ENCODE results near the gene TSPAN2. TPM values are rescaled to one million over a fixed set of nuclear protein-coding genes. Genes with fewer than 3 reads are reported as not detected.

Gene TSPAN2
- total and polyA plus RNA-seq, 4 donors = 26.2 to 83.0 (median 39.5) TPM

- H3K36me3 ChIP-seq (ENCODE audit: control insufficient read depth in 1 of 2, insufficient read depth in 2 of 2, low read length in 1 of 2) = no peaks in the 10 kb centered on the region
- H3K9me3 ChIP-seq (ENCODE audit: control insufficient read depth, low read length) = no peaks in the 10 kb centered on the region
- 24 to 28% methylated on average over 6 of the region's 6 CpGs for WGBS, 2 donors
- peak overlapping the region; percentile 98 to 100 for H3K27ac ChIP-seq (ENCODE audit: low read depth in 1 of 2, low read length in 2 of 2)
- intact Hi-C loops (cut with DNase I) = loop anchor here in 1 of 2 donors (2.0 kb wide), 1 partner anchor 51 kb away; no protein-coding TSS in a partner anchor
- no peak overlapping the region for H3K4me3 ChIP-seq (ENCODE audit: low read length in 2 of 2)
- DNase-seq (peak in 1 of 2 donors; percentile 74), ATAC-seq (ENCODE audit: low FRiP score) (no peak)
- no peaks in the 10 kb centered on the region for H3K27me3 ChIP-seq (ENCODE audit: control insufficient read depth in 1 of 2, insufficient read depth in 2 of 2, low read length in 1 of 2)
- H3K4me1 ChIP-seq (ENCODE audit: control insufficient read depth in 1 of 2, insufficient read depth in 2 of 2, low read length in 2 of 2) = peaks cover 9 to 16% of the 10 kb centered on the region in 2 donors
Observed at GRCh38 chr1:115134231-115134630, 44.9 kb upstream of the TSPAN2 start.

DNA sequence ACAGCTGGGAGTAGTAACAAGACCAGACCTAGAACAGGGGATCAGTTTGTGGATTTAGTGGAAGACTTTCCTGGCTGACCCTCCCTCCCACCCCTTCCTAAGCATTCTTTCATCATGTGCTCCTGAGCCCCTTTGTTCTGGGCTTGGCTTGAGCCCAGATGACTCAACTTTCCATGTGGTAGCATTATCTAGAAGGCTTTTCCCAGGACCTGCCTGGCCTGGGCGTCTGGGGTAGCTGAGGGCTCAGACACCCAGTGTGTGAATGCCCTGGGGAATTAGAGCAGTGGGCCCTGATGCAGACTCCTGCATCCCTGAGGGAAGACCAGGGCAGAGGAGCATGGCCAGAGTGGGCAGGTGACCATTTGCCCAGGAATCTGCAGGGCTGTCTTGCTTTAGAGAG is 44.1 kb upstream of the TSPAN2 start:
- H3K27ac ChIP-seq (ENCODE audit: low read depth in 1 of 2, low read length in 2 of 2) = peak overlapping the region; percentile 85 to 98
- intact Hi-C loops (cut with DNase I) = no loop called here
- no peaks in the 10 kb centered on the region for H3K27me3 ChIP-seq (ENCODE audit: control insufficient read depth in 1 of 2, insufficient read depth in 2 of 2, low read length in 1 of 2)
- H3K4me3 ChIP-seq (ENCODE audit: low read length in 2 of 2) = no peak overlapping the region
- no peaks in the 10 kb centered on the region for H3K36me3 ChIP-seq (ENCODE audit: control insufficient read depth in 1 of 2, insufficient read depth in 2 of 2, low read length in 1 of 2)
- H3K9me3 ChIP-seq (ENCODE audit: control insufficient read depth, low read length) = no peaks in the 10 kb centered on the region
- ATAC-seq (ENCODE audit: low FRiP score) (no peak), DNase-seq (peak in 1 of 2 donors; percentile 74)
- 0 to 7% methylated on average over 1 of the region's 1 CpG for WGBS, 2 donors
- peaks cover 13 to 16% of the 10 kb centered on the region in 2 donors for H3K4me1 ChIP-seq (ENCODE audit: control insufficient read depth in 1 of 2, insufficient read depth in 2 of 2, low read length in 2 of 2)

DNA sequence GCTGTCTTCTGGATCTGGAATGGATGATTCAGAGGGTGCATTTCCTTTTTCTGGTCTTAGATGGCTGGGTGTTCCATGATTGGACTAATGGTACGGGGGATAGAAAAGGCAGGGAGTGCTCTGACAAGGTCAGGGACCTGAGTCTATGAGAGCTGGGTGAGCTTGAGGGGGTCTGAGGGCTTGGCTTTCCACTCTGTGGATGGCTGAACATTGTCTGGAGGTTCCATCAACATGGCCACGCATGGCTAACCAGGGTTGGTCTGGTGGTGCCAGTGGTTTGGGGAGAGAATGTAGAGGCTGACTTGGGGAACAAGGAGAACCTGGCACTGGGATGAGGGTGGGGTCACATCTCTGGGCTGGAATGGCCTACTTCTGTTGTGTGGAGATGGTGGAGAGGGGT is 41.5 kb upstream of the TSPAN2 start:
- no peaks in the 10 kb centered on the region for H3K9me3 ChIP-seq (ENCODE audit: control insufficient read depth, low read length)
- H3K36me3 ChIP-seq (ENCODE audit: control insufficient read depth in 1 of 2, insufficient read depth in 2 of 2, low read length in 1 of 2) = no peaks in the 10 kb centered on the region
- H3K4me1 ChIP-seq (ENCODE audit: control insufficient read depth in 1 of 2, insufficient read depth in 2 of 2, low read length in 2 of 2) = peaks cover 11 to 13% of the 10 kb centered on the region in 2 donors
- H3K27me3 ChIP-seq (ENCODE audit: control insufficient read depth in 1 of 2, insufficient read depth in 2 of 2, low read length in 1 of 2) = no peaks in the 10 kb centered on the region
- intact Hi-C loops (cut with DNase I) = no loop called here
- ATAC-seq (ENCODE audit: low FRiP score) (no peak), DNase-seq (no peak)
- 97 to 98% methylated on average over 2 of the region's 2 CpGs for WGBS, 2 donors
- H3K4me3 ChIP-seq (ENCODE audit: low read length in 2 of 2) = no peak overlapping the region
- peak overlapping the region; percentile 10 to 62 for H3K27ac ChIP-seq (ENCODE audit: low read depth in 1 of 2, low read length in 2 of 2)

DNA sequence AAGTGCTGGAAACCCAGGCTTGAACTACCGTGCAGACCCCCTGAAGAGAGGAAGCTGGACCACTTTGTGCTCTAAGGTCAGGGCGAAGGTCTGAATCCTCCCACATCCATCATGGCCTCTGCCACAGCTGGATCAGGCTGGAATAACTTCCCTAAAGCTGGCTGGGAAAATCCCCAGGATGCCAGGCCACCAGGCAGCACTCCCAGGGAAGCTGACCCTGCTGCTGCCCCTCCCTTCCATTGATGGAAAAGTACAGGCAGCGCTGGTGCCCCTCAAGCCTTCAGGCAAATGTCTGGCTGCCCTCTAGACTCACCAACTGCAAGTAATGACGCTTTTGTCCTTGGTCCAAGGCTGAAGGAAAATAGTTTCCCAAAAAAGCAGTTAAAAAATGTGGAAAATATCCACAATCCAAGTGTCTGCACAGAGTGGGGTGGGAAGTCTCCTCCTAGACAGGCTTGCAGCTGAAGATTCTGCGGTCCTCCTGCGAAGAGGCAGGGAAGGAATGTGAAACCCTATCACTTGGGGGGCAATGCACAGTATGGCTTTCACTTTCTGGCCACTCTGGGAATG is 39.9 kb upstream of the TSPAN2 start:
- no peaks in the 10 kb centered on the region for H3K9me3 ChIP-seq (ENCODE audit: control insufficient read depth, low read length)
- peak; percentile 71 to 80 for DNase-seq
- WGBS, 2 donors = 14 to 19% methylated on average over 6 of the region's 6 CpGs
- intact Hi-C loops (cut with DNase I) = no loop called here
- no peaks in the 10 kb centered on the region for H3K36me3 ChIP-seq (ENCODE audit: control insufficient read depth in 1 of 2, insufficient read depth in 2 of 2, low read length in 1 of 2)
- H3K4me1 ChIP-seq (ENCODE audit: control insufficient read depth in 1 of 2, insufficient read depth in 2 of 2, low read length in 2 of 2) = peaks cover 9 to 11% of the 10 kb centered on the region in 2 donors
- no peaks in the 10 kb centered on the region for H3K27me3 ChIP-seq (ENCODE audit: control insufficient read depth in 1 of 2, insufficient read depth in 2 of 2, low read length in 1 of 2)
- no peak overlapping the region for H3K4me3 ChIP-seq (ENCODE audit: low read length in 2 of 2)
- H3K27ac ChIP-seq (ENCODE audit: low read depth in 1 of 2, low read length in 2 of 2) = peak overlapping the region; percentile 52 to 91
- peak; percentile 73 for ATAC-seq (ENCODE audit: low FRiP score)

GRCh38 chr1:115127539-115127938 is 38.2 kb upstream of the TSPAN2 start:
- DNase-seq = no peak
- no peak overlapping the region for H3K4me3 ChIP-seq (ENCODE audit: low read length in 2 of 2)
- no peaks in the 10 kb centered on the region for H3K27me3 ChIP-seq (ENCODE audit: control insufficient read depth in 1 of 2, insufficient read depth in 2 of 2, low read length in 1 of 2)
- H3K9me3 ChIP-seq (ENCODE audit: control insufficient read depth, low read length) = no peaks in the 10 kb centered on the region
- 97% methylated on average over 1 of the region's 1 CpG for WGBS, 2 donors
- H3K36me3 ChIP-seq (ENCODE audit: control insufficient read depth in 1 of 2, insufficient read depth in 2 of 2, low read length in 1 of 2) = no peaks in the 10 kb centered on the region
- no peak for ATAC-seq (ENCODE audit: low FRiP score)
- intact Hi-C loops (cut with DNase I) = no loop called here
- H3K4me1 ChIP-seq (ENCODE audit: control insufficient read depth in 1 of 2, insufficient read depth in 2 of 2, low read length in 2 of 2) = peaks cover 0 to 7% of the 10 kb centered on the region in 2 donors
- no peak overlapping the region for H3K27ac ChIP-seq (ENCODE audit: low read depth in 1 of 2, low read length in 2 of 2)

DNA sequence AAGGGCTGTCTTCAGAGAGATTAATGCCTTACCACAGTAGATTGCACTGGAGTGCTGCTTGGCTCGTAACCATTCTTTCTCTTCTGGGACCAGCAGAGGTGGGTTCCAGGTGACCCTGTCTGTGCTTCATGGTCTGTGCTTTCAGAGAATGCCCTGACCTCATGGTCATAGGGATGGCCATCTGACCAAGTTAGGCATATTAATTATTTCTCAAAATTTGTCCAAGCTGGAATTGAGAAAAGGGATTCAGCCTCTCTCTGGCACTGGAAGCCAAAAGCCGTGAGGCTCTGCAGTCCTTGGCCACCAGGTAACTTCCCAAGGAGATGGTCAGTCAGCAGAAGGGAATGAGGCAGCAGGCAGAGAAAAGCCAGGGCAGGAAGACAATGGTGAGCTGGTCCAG is 37.2 kb upstream of the TSPAN2 start:
- no peak overlapping the region for H3K4me3 ChIP-seq (ENCODE audit: low read length in 2 of 2)
- H3K36me3 ChIP-seq (ENCODE audit: control insufficient read depth in 1 of 2, insufficient read depth in 2 of 2, low read length in 1 of 2) = no peaks in the 10 kb centered on the region
- DNase-seq (no peak), ATAC-seq (ENCODE audit: low FRiP score) (no peak)
- H3K27me3 ChIP-seq (ENCODE audit: control insufficient read depth in 1 of 2, insufficient read depth in 2 of 2, low read length in 1 of 2) = no peaks in the 10 kb centered on the region
- no peaks in the 10 kb centered on the region for H3K9me3 ChIP-seq (ENCODE audit: control insufficient read depth, low read length)
- peaks cover 0 to 7% of the 10 kb centered on the region in 2 donors for H3K4me1 ChIP-seq (ENCODE audit: control insufficient read depth in 1 of 2, insufficient read depth in 2 of 2, low read length in 2 of 2)
- H3K27ac ChIP-seq (ENCODE audit: low read depth in 1 of 2, low read length in 2 of 2) = no peak overlapping the region
- 95 to 96% methylated on average over 2 of the region's 2 CpGs for WGBS, 2 donors
- intact Hi-C loops (cut with DNase I) = no loop called here

DNA sequence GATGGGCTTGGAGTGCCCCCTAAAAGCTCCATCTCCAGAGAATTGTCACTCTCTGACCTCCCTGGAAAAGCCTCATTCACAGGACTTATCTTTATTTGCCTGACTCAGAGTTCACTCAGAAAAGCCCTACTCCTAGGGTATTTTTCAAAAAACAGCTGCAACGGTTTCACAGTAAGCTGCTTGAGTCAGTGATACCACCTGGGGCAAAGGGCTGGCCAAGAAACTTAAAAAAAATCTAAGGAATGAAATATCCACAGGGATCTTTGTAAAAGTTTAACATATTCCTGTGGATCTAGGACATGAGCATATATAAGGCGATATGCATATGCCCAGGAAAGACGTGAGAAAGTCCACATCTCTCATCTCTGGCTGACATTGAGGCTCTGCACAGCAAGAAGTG is 33.8 kb upstream of the TSPAN2 start:
- Histone ChIP-seq H3K4me1 (ENCODE audit: control insufficient read depth in 1 of 2, insufficient read depth in 2 of 2, low read length in 2 of 2) (no peaks in the 10 kb centered on the region), H3K9me3 (ENCODE audit: control insufficient read depth, low read length) (no peaks in the 10 kb centered on the region), H3K36me3 (ENCODE audit: control insufficient read depth in 1 of 2, insufficient read depth in 2 of 2, low read length in 1 of 2) (no peaks in the 10 kb centered on the region), H3K4me3 (ENCODE audit: low read length in 2 of 2) (no peak overlapping the region), H3K27ac (ENCODE audit: low read depth in 1 of 2, low read length in 2 of 2) (no peak overlapping the region), H3K27me3 (ENCODE audit: control insufficient read depth in 1 of 2, insufficient read depth in 2 of 2, low read length in 1 of 2) (no peaks in the 10 kb centered on the region)
- WGBS, 2 donors = 76 to 79% methylated on average over 3 of the region's 3 CpGs
- DNase-seq (no peak), ATAC-seq (ENCODE audit: low FRiP score) (no peak)
- intact Hi-C loops (cut with DNase I) = no loop called here

GRCh38 chr1:115121793-115122192 is 32.5 kb upstream of the TSPAN2 start:
- Histone ChIP-seq H3K27ac (ENCODE audit: low read depth in 1 of 2, low read length in 2 of 2) (no peak overlapping the region), H3K4me1 (ENCODE audit: control insufficient read depth in 1 of 2, insufficient read depth in 2 of 2, low read length in 2 of 2) (no peaks in the 10 kb centered on the region), H3K9me3 (ENCODE audit: control insufficient read depth, low read length) (no peaks in the 10 kb centered on the region), H3K4me3 (ENCODE audit: low read length in 2 of 2) (no peak overlapping the region), H3K36me3 (ENCODE audit: control insufficient read depth in 1 of 2, insufficient read depth in 2 of 2, low read length in 1 of 2) (no peaks in the 10 kb centered on the region), H3K27me3 (ENCODE audit: control insufficient read depth in 1 of 2, insufficient read depth in 2 of 2, low read length in 1 of 2) (no peaks in the 10 kb centered on the region)
- ATAC-seq (ENCODE audit: low FRiP score) (no peak), DNase-seq (no peak)
- intact Hi-C loops (cut with DNase I) = no loop called here

DNA sequence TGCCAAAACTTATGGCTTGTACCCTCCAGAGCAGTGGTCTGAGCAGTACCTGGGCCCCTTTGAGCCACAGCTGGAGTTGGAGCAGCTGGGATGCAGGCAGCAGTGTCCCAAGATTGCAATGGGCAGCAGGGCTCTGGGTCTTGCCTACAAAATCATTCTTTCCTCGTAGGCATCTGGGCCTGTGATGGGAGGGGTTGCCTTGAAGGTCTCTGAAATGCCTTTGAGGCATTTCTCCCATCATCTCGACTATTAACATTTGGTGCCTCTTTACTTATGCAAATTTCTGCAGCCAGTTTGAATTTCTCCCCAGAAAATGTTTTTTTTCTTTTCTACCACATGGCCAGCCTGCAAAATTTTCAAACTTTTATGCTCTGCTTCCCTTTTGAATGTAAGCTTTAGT is 31.0 kb upstream of the TSPAN2 start:
- DNase-seq (no peak), ATAC-seq (ENCODE audit: low FRiP score) (no peak)
- intact Hi-C loops (cut with DNase I) = no loop called here

More for the DNA sequence above, 31.0 kb upstream of the TSPAN2 start:
- H3K4me1 ChIP-seq (ENCODE audit: control insufficient read depth in 1 of 2, insufficient read depth in 2 of 2, low read length in 2 of 2) = no peaks in the 10 kb centered on the region
- WGBS, 2 donors = 88 to 90% methylated on average over 2 of the region's 2 CpGs
- no peaks in the 10 kb centered on the region for H3K9me3 ChIP-seq (ENCODE audit: control insufficient read depth, low read length)
- H3K4me3 ChIP-seq (ENCODE audit: low read length in 2 of 2) = no peak overlapping the region
- H3K27ac ChIP-seq (ENCODE audit: low read depth in 1 of 2, low read length in 2 of 2) = no peak overlapping the region
- H3K36me3 ChIP-seq (ENCODE audit: control insufficient read depth in 1 of 2, insufficient read depth in 2 of 2, low read length in 1 of 2) = no peaks in the 10 kb centered on the region
- H3K27me3 ChIP-seq (ENCODE audit: control insufficient read depth in 1 of 2, insufficient read depth in 2 of 2, low read length in 1 of 2) = no peaks in the 10 kb centered on the region
